GM21528 (cell line): Measurements from ENCODE around the gene OTULIN.

ENCODE experiments used
- ATAC-seq: cut with Tn5 transposase; IDR thresholded peaks from one replicate; pipeline ENCODE4 v1.9.1; 2021; ENCODE audit warnings: mild to moderate bottlenecking, moderate library complexity; ENCODE audit not compliant: unreplicated experiment, low FRiP score

OTULIN gene

DNA sequence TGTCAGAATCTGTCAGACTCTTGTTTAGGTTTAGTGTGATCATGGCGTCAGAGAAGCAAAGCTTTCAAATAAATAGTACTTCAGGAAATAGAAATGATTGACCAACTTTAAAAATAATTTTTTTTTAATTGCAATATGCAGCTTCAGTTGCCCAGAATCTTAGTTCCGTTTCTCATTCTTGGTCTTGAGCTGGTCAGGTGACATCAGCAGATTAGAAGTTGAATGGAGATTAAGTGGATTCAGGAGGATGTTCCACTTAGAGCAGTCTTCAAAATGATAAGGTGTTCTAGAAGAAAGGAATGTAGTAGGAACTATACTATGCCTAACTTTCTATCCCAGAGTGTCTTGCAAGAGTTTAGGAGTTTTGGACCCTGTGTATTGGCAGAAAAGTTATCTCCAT is 30.6 kb downstream of the OTULIN start:
- ATAC-seq: no peak

DNA sequence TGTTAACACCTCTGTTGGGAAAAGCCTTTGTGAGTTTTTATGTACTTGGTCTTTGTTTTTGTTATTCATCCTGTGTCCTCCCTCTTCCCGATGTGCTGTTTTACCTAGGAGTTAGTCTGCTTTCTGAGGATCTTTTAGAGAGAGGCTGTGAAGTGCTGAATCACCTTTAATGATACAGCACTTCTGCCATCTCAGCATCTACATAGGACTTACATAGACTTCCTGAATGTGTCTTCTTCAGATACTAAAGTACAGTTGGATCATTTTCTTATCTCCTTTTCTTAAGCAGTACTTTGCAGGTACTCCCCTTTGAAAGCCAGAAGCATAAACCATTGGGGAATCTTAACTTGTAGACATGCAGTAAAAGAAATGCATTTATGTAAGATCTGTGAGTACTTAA is 31.5 kb downstream of the OTULIN start:
- no peak for ATAC-seq

DNA sequence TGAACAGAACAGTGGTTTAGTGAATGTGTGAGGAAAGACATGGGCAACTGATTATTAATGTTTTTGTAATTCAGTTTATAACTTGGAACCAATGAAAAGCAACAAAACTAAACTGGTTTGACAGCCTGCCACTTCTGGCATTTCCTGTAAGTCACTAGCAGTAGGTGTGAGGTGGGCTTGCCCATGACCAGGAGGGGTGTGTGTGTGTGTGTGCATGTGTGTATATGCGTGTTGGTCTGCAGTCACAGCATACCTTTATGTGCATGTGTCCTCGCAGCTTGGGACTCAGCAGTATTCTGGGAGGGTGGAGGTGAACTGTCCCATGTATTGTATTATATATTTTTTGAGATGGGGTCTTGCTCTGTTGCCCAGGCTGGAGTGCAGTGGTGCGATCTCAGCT is 32.3 kb downstream of the OTULIN start:
- ATAC-seq: no peak

DNA sequence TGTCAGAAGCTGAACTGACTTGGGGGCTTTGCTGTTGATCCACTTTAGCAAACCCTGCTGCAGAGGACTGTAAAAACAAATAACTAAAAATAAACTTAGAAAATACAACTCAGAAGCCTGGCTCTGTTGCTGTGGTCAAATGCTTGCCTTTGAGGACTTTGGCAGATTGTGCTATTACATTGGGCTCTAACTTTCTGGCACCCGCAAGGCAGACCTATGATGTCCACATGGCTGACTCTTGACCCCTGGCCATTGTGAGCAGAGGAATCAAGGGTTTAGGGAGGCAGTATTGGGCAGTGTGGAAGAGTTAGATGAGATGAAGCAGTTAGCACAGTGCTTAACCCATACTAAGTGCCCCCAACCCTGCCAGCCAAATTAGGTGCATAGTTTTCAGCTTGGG is 34.0 kb downstream of the OTULIN start:
- no peak for ATAC-seq

DNA sequence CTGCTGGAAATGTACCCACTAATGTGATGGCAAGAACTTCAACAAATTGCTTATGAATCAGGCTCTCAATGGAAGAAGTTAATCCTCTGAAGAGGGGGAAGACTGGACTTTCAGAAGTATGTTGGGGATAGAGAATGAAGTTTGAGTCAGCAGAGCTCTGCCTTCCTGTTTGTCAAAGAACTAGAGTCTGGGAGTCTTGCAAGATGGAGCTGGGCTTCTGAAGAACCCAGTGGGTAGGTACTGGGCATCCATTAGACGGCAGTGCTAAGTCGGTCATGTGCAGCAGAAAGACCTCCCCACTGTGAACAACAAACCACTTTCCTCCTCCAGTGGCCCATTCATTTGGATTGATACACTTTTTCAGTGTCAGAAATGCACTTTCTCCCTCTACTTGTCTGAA is 34.6 kb downstream of the OTULIN start:
- ATAC-seq: no peak

DNA sequence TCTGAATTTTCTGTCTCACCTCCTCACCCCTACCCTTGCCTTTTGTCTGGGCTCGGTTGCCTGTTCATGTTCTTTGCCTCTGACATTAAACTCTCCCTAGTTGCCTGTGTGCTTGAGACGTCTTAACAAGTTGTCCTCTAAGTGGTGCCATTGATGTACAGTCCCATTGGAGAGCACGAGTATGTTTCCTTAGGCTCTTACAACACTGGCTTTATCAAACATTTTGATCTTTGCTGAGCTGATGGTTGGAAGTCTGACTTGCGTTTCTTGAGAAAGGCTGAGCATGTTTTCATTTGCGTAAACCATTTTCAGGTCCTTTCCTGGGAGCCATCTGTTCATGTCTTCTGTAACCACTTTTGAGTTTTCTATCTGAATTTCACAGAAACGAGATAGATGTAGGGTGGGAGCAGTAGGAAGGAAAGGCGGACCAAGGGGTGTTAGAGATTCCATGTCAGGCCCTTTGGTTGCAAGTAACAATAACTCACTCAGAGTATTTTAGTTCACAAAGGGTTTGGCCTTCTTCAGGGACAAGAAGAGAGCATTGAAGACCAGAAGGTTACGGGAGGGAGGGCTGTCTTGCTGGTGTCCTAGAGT is 35.4 kb downstream of the OTULIN start:
- no peak for ATAC-seq

DNA sequence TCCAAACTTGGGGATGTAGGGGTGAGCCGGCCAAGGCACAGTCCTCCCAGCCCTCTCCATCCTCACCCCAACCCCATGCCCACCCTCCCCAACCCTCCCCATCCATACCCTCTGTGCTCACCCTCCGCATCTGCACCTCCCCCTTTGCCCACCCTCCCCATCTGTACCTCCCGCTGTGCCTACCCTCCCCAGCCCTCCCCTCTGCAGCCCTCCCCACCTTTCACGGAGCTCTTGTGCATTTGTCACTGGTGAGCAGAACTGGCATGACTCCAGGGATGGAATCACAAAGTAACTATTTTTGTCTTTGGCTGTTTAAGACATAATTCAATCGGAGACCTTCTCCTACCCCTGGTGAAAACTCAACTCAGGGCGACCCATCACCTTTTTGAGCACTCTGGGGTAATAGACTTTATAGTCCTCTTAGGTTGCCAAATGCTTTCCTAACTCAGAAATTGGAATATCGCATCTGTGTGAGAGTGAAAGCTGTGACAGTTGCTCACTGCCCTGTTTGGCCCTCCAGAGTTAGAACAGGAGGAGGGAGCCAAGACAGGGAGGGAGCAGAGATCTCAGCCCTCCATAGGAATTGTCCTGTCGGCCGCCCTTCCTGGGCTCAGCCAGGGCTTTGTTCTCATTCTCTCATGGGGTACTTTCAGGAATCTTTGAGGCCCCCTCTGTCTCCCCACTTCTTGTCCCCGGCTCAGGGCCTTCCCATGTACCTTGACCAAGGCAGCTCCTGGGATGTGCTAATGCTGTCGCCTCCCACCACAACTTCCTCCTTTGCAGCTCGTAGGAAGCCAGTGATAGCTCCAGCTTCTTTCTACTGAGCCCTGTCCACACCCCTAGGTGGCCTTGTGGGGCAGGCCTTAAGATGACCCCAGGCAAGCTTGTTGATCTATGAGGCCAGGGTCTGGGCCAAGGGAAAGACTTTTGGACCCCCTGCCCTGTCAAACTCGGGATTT is 36.2 kb downstream of the OTULIN start:
- ATAC-seq: no peak

DNA sequence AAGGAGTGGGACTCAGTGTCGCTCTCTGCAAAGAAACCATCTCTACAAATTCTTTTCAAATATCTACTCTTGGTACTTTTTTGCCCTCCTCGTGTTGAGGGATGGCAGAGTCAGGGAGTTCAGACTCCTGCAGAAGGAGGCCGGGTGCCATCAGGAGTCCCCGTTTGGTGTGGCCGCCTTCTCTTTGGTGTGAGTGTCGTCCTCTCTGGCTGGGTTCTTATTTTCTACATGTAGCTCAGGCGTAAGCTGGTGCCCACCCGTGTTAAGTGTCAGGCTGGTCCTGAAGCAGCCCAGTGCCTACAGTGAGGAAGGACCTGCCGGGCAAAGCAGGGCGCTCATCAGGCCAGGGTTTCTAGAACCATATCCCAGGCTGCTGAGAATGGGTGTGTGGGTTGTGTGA is 37.0 kb downstream of the OTULIN start:
- ATAC-seq: no peak

DNA sequence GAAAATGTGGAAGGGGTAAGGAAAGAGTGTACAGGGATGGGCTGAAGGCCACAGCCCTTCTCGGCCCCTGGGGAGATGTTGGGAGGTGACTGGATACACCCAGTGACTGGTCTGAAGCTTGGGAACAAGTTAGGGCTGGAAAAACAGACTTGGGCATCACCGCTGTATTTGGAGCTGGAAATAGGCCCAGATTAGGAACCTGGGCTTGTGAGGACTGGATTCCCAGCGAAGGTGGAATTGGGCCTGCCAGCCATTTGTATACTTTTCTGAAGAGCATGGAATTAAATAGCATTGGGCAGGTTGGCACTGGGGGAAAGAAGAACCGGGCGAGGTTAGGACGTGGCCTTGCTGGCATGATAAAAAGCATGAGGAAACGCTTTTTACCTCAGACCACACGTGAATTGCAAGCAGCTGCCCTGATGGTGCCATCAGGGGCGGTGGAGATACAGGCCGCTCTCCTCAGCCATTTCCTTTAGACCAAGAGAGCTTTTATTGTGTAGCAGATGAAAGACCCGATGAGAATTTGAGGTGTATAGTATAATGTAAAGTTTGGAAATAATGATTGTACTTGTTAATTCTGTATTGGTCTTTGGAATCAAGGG is 37.8 kb downstream of the OTULIN start:
- ATAC-seq: no peak

DNA sequence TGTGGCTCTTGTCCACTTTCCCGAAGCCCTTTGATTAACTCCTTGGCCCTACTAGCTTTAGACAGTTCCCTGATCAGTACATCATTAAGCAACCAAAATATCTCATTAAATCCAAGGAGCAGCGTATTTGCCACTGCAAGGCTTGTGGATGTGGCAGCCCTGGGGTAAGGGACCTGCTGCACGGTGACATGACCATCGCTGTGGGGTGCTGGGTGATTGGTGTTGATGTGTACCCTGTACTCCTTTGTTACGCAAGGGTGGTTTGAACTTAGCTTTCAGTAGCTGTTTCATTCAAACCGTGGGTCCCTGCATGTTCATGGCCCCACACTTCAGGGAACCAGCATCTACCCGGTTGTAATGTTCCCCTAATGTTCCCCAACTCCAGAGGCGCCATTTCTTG is 41.0 kb downstream of the OTULIN start:
- no peak for ATAC-seq

DNA sequence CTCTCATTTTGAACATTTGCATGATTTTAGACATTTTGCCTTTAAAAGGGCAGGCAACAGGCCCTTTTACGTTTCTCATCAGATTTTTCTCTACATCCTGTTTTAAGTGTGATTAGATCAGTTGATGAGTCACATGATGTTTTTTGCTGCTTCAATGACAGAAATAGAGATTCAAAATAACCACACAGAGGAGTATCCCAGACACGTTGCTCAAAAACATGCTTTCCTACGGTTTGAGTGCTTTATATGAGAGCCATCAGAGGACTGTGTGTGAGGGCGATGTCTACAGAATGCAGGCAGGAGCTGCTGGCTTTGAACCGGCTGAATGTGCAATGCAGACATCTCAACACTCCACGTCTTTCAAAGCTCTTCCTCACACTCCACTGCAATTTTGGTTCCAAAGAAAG is 42.1 kb downstream of the OTULIN start:
- no peak for ATAC-seq

DNA sequence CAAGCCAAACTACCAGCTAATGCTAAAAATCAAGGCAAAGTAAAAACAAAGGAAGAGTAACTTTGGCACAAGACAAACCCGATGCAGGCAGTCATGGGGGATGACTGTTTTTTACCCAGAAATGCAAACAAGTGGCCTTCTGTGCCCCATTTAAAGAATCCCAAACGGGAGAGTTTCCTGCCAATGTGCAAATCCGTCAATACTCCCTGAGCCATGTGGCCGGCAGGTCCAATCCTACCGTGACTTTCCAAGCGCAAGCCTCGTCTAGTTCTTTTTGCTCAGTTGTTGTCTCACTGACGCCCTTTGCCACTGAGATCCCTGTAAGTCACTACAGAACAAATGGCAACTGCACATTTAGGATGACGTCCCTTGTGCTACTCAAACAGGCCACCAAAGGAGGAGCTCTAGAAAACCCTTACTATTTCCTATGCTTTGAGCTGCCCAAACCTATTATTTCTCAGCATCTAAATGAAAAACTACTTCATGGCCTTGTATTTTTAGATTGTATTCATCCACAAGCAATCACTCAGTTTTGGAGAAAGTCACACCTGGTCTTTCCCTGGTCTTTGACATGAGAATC is 43.4 kb downstream of the OTULIN start:
- ATAC-seq: no peak

DNA sequence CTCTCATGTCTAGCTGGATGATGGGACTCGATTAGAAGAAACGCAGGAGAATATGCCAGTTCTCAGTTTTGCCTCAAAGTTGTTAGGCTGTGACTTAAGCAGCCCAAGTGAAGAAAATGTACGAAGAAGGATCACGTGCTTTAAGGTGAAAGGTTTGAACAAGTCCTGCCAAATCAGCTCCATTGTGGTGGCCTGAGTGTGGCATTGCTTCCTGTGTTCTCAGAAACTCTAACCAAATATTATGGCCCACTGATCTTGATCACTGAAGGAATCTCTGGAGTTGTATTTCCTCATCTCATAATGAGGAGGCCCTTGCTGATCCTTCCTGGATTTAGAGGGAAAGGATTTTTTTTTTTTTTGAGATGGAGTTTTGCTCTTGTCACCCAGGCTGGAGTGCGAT is 44.0 kb downstream of the OTULIN start:
- ATAC-seq: no peak

DNA sequence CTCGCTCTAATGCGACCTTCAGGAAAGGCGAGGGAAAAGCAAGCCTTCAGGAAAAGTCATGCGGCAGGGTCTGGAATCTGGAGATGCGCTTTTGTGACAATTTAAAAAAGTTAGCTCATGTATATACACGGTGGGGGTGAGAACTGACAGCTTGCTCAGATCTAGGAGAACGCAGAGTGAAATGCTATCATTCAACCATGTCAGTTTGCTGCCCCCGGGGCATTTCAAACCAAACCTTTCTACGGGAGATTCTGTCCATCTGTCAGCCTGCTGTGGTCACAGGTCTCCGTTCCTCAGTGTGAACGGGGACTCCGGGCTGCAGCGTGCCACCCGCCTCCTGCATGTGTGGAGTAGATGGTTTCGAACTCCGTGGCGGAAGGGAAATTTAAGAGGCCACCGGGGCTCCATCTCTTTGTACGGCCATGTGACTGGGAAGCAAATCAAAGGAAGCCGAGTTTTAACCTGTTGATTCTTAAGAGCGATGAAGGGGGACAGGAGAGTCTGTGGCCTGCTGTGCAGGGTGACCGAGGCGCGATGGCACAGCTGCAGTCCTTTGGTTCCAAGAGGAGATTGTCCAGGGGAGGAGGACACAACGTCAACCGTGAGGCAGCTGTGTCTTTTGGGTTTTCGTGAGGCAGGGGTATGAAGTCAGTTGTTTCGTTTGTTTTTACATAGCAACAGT is 45.9 kb downstream of the OTULIN start:
- ATAC-seq: no peak

DNA sequence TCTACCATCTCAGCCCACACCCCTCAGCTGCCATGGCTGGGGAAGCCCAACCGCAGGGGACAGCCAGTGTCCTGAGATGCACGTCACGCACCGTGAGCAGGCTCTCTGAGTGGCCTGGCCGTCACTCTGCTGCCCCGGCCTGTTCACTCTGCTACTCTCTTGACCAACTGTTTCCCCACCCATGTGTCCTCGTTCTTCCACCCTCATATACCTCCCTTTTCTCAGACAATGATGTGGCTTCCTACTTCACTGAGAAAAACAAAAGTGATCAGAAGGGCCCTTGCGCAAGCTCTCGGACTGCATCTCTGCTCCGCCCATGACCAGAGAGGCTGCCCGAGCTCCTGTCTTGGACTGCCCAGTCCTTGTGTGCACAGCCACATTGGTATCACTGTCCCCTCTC is 47.6 kb downstream of the OTULIN start:
- ATAC-seq: no peak

DNA sequence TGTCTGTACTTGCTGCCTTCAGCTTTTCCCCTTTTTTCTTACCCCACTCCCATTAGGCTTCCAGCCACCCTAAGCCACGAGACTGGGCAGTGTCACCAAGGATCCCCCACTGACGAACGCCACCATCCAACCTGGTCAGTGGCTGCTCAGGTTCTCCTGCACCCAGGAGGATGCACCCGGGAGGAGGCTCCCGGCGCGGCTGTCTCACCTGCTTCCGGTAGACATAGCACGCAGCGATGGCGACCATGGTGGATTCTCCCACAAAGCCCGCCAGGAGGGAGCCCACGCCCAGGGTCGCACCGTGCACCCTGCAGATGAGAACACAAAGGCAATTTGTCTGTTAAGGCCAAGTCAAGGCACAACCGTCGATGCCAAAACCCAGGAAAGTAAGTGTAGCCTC is 48.1 kb downstream of the OTULIN start:
- ATAC-seq: no peak

DNA sequence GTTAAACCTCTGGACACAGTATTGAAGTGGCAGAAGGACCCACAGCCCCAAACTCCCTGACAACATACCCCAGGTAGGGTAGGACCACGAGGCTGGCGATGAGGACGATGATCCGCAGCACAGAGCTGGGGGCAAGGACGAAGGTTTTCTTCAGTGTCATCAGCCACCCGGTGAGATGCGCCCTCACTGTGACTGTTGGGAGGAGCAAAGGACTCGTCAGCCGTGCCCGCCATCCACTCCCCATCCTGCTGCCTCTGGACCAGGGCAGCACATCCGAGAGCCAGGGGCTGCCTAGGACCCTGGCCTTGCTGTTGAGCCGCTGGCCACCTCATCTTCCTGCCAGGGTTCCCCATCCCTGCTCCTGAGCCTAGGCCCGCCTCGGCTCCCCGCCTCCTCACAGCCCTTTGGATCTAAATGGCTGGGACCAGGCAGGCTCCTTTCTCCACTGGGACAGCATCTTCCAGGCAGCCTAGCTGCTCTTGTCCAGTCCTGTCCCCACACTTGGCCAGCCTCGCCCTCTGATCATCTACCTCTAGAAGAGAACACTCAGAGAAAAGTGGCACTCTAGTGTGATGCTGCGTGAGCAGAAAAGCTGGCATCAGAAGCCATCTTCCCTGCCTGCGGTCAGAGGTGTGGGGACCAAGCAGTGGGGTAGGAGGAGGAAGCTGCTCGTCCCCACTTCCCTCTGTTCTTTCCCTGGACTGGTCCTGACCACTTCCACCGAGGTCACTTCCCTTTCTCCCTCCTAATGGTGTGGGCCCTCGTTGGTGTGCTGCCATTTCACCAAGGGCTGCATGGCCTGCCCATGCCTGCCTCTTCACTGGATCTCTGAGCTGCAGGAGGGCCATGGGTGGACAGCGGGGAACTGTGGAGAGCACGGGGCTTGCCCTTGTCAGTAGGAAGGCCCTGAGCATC is 49.2 kb downstream of the OTULIN start:
- ATAC-seq: no peak

DNA sequence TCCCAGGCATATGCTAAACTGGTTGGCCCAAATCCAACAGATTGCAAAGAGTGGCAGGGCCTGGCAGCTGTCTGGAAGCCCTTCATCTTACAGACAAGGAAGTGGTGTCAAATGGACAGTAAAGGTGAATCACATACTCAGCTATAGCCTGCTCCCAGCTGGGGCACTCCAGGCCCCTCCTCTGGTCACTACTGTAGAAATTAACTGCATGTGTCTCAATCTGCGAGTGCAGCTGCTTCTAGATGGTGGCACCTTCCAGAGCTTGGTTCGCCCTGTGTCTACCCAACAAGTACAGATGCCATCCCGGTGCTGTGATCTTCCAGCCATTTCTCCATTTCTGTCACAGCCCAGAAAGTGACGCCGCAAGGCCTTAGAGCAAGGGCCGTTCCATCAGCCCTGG is 50.2 kb downstream of the OTULIN start:
- no peak for ATAC-seq

DNA sequence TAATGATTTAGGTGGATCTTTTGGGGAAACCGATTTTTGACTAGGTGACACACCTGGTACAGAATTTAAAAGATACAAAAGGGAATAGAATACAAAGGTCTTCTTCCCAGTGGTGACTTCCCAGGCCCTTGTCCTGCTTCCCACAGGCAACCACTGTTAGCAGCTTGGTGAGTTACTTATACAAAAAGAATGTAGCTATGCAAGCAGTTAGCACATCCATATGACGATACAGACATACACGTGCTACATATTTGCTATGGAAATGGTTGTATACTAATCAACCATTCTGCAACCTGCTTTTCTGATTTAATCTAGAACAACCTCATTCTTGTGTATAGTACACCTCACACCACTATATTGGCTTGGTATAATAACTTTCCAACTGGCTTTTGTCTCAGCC is 51.0 kb downstream of the OTULIN start:
- ATAC-seq: no peak
